Endometrial microvascular endothelial cells (primary cell): ENCODE results near the gene GCNT4. TPM values are rescaled to one million over a fixed set of nuclear protein-coding genes. Genes with fewer than 3 reads are reported as not detected.

Experiments
- in situ Hi-C: cut with HindIII; loops from 2 replicates; pipeline ENCODE4 v1.10.0; 2017; ENCODE audit warnings: low sequenced_read_pairs, low pct_unique_long_range_greater_than_20kb; ENCODE audit errors: inconsistent ontology term
- total RNA-seq: library from RNA; depleted of rRNA; stranded (reverse); fragments of >200 nt; gene quantifications from one replicate; pipeline ENCODE4 v1.2.3, GENCODE V29; 2015; ENCODE audit errors: inconsistent ontology term

GCNT4 gene
- total RNA-seq, 1 donor from 2014 or later, result 0.65 TPM

- in situ Hi-C loops, result no loop called here
These were observed 28.8 kb downstream of the GCNT4 start for GRCh38 chr5:75023368-75024159.

- in situ Hi-C loops, result no loop called here
These were observed 30.6 kb downstream of the GCNT4 start for GRCh38 chr5:75021800-75022199.

GRCh38 chr5:75021219-75021618 is 31.1 kb downstream of the GCNT4 start:
- in situ Hi-C loops, result no loop called here

- in situ Hi-C loops, result no loop called here
These were observed 32.2 kb downstream of the GCNT4 start for GRCh38 chr5:75020016-75020656.

- in situ Hi-C loops, result no loop called here
These were observed 33.4 kb downstream of the GCNT4 start for GRCh38 chr5:75018805-75019587.

DNA sequence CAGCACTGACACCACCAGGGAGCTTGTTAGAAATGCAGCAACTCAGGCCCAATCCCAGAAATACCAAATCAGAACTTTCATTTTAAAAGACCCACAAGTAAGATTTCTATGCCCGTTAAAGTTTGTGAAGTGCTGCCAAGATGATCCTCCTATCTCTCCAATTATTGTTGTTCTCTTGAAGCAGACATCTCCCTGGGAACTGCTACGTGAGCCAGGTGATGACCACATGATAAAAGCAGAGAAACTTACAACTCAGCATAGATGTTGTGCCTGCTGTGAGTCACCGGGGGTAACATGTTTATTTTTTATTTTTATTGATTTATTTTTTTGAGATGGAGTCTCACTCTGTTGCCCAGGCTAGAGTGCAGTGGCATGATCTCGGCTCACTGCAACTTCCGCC is 34.4 kb downstream of the GCNT4 start:
- in situ Hi-C loops, result no loop called here

GRCh38 chr5:75016896-75017295 is 35.5 kb downstream of the GCNT4 start:
- in situ Hi-C loops, result no loop called here

- in situ Hi-C loops, result no loop called here
These were observed 39.6 kb downstream of the GCNT4 start for GRCh38 chr5:75012748-75013147.

- in situ Hi-C loops, result no loop called here
These were observed 41.5 kb downstream of the GCNT4 start for GRCh38 chr5:75010838-75011237.

DNA sequence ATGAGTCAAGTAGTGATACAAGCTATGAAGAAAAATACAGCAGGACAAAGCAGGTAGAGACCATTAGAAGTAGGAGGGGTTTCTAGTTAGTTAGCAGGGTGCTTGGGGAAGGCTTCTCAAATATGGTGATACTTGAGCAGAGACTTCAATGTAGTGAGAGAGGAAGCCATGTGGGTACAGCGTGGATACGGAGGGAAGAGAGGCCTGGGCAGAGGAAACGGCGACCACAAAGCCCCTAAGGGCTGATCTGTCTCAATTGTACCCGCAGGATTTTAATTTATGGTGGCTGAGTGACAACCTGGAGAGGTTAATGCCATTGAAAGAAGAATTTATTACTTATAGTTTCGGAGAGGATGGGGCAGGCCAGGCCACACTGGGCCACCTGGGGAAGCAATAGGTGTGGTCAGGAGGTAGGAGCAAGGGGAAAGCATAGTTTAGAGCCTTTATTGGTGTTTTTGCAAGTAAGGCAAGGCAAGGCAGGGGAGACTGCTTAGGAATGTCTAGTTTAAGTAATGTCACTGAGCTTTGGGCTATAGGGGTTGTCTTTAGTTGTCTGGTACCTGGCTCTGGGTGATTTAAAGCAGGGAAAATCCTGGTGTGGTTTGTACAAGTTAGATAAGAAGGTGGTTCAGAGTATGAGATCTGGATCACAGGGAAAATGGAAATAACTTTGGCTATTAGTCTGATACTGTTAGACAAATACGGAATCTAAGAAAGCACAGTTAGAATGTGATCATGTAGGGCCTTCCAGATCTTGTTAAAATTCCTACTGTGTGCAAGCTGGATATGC is 42.6 kb downstream of the GCNT4 start:
- in situ Hi-C loops, result no loop called here

DNA sequence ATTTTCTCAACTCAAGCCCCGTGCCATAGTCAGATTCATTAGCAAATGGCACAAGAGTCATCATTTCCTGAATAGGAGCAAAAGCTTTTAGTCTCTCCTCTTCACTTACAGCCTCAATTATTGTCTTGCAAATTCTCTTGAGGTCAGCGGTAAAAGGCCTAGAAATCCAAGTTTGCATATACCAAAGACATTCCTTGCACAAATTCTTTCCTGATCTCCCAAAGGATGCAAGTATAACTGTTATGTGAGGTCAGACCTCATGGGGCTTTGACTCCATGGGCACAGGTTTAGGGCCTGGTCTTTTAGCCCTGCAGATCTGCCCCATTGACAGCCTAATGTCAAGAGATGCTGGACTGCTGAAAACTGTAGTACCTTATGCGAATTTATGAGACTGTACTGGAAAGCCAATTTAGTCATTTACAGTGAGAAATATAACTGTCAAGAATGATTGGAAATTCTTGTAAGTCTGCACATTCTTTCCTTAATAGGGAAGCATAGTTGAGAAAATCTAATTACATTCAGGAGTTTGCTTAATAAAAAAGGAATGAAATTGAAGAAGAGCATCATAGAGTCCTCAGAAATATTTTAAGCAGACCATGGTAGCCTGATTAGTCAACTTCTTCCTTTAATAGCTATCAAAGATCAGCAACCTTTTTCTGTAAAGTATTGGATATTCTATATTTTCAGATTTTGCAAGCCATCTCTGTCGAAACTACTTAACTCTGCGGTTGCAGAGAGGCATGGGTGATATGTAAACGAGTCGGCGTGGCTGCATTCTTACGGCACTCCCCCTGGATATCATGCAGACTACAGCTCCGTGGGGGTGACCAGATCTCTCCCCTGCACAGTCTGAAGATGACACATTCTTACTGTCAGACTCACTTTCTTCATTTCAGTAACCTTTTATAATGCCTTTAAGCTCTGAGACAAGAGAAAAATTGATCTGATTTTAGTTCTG is 45.2 kb downstream of the GCNT4 start:
- in situ Hi-C loops, result no loop called here

DNA sequence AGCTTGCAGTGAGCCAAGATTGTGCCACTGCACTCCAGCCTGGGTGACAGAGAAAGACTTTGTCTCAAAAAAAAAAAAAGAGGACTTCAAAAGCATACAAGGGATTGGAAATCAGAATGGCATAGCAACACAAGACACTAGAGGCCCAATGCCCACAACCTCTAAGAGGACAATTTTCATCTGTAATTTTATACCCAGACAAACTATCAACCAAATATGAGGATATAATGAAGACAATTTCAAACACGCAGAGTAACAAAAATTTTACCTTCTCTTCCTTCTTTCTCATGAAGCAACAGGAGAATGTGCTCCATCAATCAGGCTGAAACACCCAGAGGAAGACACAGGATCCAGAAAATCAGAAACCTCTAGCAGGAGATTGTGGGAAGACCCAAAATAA is 46.8 kb downstream of the GCNT4 start:
- in situ Hi-C loops, result no loop called here

Other genes with a start within 250 kb of the GCNT4 start
- gene FAM169A, start 186.2 kb downstream of the GCNT4 start, total RNA-seq, result 1.2 TPM
- not detected for gene ANKRD31, start 184.3 kb upstream of the GCNT4 start, total RNA-seq